Suprapubic skin (tissue), 4 donors: ENCODE measurements around the gene LLGL2. TPM values are rescaled to one million over a fixed set of nuclear protein-coding genes. Genes with fewer than 3 reads are reported as not detected.

Source experiments
- DNase-seq, 2 donors: peaks; one replicate each; pipeline ENCODE4 v3.0.0-alpha.2; 2019; ENCODE audit warnings: low spot score in 2 of 2
- H3K27ac ChIP-seq: fragments of 200-600 bp; sonication (generic); one replicate; pipeline ENCODE4 v1.5.1; 2019
- H3K27me3 ChIP-seq: fragments of 200-600 bp; sonication (generic); one replicate; pipeline ENCODE4 v1.5.1; 2019
- H3K36me3 ChIP-seq: fragments of 200-600 bp; sonication (generic); one replicate; pipeline ENCODE4 v1.5.1; 2019
- H3K4me1 ChIP-seq: fragments of 200-600 bp; sonication (generic); one replicate; pipeline ENCODE4 v1.5.1; 2019
- H3K4me3 ChIP-seq: fragments of 200-600 bp; sonication (generic); one replicate; pipeline ENCODE4 v1.5.1; 2019; ENCODE audit warnings: mild to moderate bottlenecking
- H3K9me3 ChIP-seq: fragments of 200-600 bp; sonication (generic); one replicate; pipeline ENCODE4 v1.5.1; 2019
- CTCF ChIP-seq, 2 donors: fragments of 200-600 bp in 1 of 2; fragments of 450-650 bp in 1 of 2; sonication (generic) in 1 of 2; IDR thresholded peaks; one replicate each; pipeline ENCODE4 v1.5.1; 2016 to 2019; ENCODE audit warnings: antibody characterized with exemption in 2 of 2, mild to moderate bottlenecking in 1 of 2, moderate library complexity in 1 of 2
- EP300 ChIP-seq: sonication (generic); formaldehyde crosslinking; IDR thresholded peaks from one replicate; pipeline ENCODE4 v1.6.1; 2017; ENCODE audit warnings: antibody characterized with exemption
- POLR2A ChIP-seq, 2 donors: fragments of 450-650 bp; IDR thresholded peaks; one replicate each; pipeline ENCODE4 v1.6.1; 2017; ENCODE audit warnings: antibody characterized with exemption in 2 of 2, mild to moderate bottlenecking in 2 of 2, moderate library complexity in 2 of 2
- POLR2AphosphoS5 ChIP-seq, 3 donors: sonication (generic); formaldehyde crosslinking; IDR thresholded peaks; one replicate each; pipeline ENCODE4 v1.6.1; 2017; ENCODE audit warnings: antibody characterized with exemption in 3 of 3
- WGBS: methylation state at CpG from one replicate; pipeline ENCODE4 v1.1.5; 2018; 5-methylcytosine and 5-hydroxymethylcytosine counted together
- total RNA-seq, 4 donors: library from RNA; depleted of rRNA; stranded (reverse); fragments of >200 nt; gene quantifications; one replicate each; pipeline ENCODE4 v1.1.0, GENCODE V29; 2016

Gene LLGL2
- total RNA-seq, 4 donors from 2014 or later, result 75.3 to 114 (median 78.4) TPM

DNA sequence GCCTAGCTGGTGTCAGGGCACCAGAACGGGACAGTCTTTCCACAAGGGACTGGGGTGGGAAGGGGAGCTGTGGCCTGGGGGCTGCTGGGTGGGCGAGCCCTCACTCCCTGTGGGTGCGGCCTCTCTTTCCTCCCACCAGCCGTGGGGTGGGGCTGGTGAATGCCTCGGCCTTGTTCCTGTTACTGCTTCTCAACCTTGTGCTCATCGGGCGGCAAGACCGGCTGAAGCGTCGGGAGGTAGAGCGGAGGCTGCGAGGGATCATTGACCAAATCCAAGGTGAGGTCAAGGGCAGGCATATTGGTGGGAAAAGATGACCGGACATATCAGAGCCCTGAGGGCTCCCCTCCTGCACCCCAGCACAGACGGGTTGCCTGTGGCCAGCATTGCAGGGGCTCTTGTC lies 39.3 kb upstream of the LLGL2 start:
- 73% methylated on average over 11 of the region's 14 CpGs for WGBS
- H3K4me1 ChIP-seq, result peaks cover 32% of the 10 kb centered on the region
- peaks cover 14% of the 10 kb centered on the region for H3K36me3 ChIP-seq
- H3K27me3 ChIP-seq, result no peaks in the 10 kb centered on the region
- no peaks in the 10 kb centered on the region for H3K9me3 ChIP-seq
- no peak for DNase-seq
- no peak for TF ChIP-seq EP300
- no peak for TF ChIP-seq CTCF (IDR thresholded peaks at IDR 0.05)
- no peak for TF ChIP-seq POLR2AphosphoS5 (IDR thresholded peaks at IDR 0.05)
- TF ChIP-seq POLR2A (IDR thresholded peaks at IDR 0.05), result no peak
- no peak overlapping the region for H3K4me3 ChIP-seq
- no peak overlapping the region for H3K27ac ChIP-seq

- 84% methylated on average over 5 of the region's 5 CpGs for WGBS
- DNase-seq, result no peak
- H3K36me3 ChIP-seq, result peaks cover 22% of the 10 kb centered on the region
- no peak overlapping the region for H3K27ac ChIP-seq
- H3K27me3 ChIP-seq, result no peaks in the 10 kb centered on the region
- H3K4me3 ChIP-seq, result no peak overlapping the region
- peaks cover 26% of the 10 kb centered on the region for H3K4me1 ChIP-seq
- no peak for TF ChIP-seq EP300
- no peak for TF ChIP-seq POLR2A (IDR thresholded peaks at IDR 0.05)
- no peak for TF ChIP-seq POLR2AphosphoS5 (IDR thresholded peaks at IDR 0.05)
- no peak for TF ChIP-seq CTCF (IDR thresholded peaks at IDR 0.05)
- no peaks in the 10 kb centered on the region for H3K9me3 ChIP-seq
Observed at GRCh38 chr17:75486951-75487350, 38.5 kb upstream of the LLGL2 start.

DNA sequence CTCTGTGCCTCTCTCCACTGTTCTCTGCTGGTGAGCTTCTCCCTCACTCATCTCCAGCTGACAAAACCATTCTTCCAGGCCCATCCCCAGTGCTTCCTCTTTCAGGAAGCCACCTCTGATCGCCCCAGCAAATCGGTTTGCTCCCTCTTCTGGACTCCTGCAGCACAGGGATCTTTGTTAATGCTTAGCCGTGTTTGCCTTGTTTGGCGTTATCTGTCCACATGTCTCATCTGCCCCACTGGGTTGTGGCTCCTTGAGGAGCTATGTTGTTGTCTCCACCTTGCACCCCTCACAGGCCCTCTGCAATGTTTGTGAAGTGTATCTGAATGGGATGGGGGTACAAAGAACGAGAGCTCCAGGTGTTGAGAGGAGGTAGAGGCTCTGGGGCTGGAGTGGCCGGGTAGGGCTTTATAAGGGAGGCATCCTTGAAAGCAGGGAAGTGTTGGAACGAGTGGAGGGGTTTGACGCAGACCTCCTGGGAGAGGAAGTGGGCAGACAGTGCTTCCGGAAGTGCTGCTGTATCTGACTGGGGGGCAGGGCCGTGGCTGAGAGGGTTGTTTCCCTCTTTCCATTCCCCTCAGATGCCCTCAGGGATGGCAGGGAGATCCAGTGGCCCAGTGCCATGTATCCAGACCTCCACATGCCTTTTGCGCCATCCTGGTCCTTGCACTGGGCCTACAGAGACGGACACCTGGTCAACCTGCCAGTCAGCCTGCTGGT lies 38.0 kb upstream of the LLGL2 start:
- H3K36me3 ChIP-seq, result peaks cover 25% of the 10 kb centered on the region
- peaks cover 26% of the 10 kb centered on the region for H3K4me1 ChIP-seq
- H3K4me3 ChIP-seq, result peak overlapping the region; percentile 12
- no peaks in the 10 kb centered on the region for H3K9me3 ChIP-seq
- H3K27me3 ChIP-seq, result no peaks in the 10 kb centered on the region
- no peak for DNase-seq
- H3K27ac ChIP-seq, result no peak overlapping the region
- WGBS, result 76% methylated on average over 10 of the region's 12 CpGs
- TF ChIP-seq EP300 (no peak), POLR2A (IDR thresholded peaks at IDR 0.05) (no peak), CTCF (IDR thresholded peaks at IDR 0.05) (no peak)

DNA sequence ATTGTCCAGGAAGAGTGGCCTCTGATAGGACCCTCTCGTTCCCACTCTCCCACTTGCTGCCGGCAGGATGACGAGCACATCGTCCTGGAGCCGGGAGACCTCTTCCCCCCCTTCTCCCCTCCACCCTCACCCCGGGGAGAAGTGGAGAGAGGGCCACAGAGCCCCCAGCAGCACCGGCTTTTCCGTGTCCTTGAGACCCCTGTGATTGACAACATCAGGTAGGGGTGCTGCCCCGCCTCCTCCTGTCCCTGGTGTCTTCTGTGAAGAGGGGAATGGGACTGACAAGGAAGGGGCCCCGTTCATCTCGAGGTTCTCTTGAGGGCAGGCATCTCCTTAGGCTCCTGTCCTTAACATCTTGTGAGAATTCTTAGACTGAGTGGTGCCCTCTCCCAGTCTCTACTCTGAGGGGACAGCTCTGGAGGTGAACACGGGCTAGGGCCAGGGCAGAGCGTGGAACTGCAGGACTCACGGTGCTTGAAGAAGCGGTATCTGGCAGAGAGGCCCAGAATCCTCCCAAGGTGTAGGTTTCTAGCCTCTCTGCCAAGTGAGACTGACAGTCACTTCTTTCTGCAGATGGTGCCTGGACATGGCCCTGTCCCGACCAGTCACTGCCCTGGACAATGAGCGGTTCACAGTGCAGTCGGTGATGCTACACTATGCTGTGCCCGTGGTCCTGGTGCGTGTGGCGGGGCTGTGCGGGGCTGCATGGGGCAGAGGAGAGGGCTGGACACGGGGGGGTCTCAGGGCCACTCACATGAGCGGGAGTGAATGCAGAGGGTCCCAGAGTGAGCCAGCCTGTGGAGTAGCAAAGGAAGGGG lies 36.6 kb upstream of the LLGL2 start:
- Histone ChIP-seq H3K27me3 (no peaks in the 10 kb centered on the region), H3K9me3 (no peaks in the 10 kb centered on the region), H3K4me1 (peaks cover 26% of the 10 kb centered on the region), H3K36me3 (peaks cover 39% of the 10 kb centered on the region), H3K4me3 (no peak overlapping the region), H3K27ac (no peak overlapping the region)
- DNase-seq, result no peak
- 92% methylated on average over 21 of the region's 24 CpGs for WGBS
- TF ChIP-seq EP300 (no peak), CTCF (IDR thresholded peaks at IDR 0.05) (no peak), POLR2AphosphoS5 (IDR thresholded peaks at IDR 0.05) (no peak), POLR2A (IDR thresholded peaks at IDR 0.05) (no peak)

GRCh38 chr17:75489511-75489955 lies 36.0 kb upstream of the LLGL2 start:
- DNase-seq, result no peak
- Histone ChIP-seq H3K4me1 (peaks cover 26% of the 10 kb centered on the region), H3K36me3 (peaks cover 44% of the 10 kb centered on the region), H3K27ac (no peak overlapping the region), H3K9me3 (no peaks in the 10 kb centered on the region), H3K4me3 (no peak overlapping the region), H3K27me3 (no peaks in the 10 kb centered on the region)
- WGBS, result 90% methylated on average over 14 of the region's 14 CpGs
- TF ChIP-seq EP300 (no peak), CTCF (IDR thresholded peaks at IDR 0.05) (no peak), POLR2AphosphoS5 (IDR thresholded peaks at IDR 0.05) (no peak), POLR2A (IDR thresholded peaks at IDR 0.05) (no peak)
